Measurements from ENCODE around the gene ADAMTS5.

Gene ADAMTS5

GRCh38 chr21:26888256-26888655 lies 78.6 kb downstream of the ADAMTS5 start:
- TF ChIP-seq ZFX (IDR thresholded peaks at IDR 0.05), result no peak
- TF ChIP-seq, protein P1, sequence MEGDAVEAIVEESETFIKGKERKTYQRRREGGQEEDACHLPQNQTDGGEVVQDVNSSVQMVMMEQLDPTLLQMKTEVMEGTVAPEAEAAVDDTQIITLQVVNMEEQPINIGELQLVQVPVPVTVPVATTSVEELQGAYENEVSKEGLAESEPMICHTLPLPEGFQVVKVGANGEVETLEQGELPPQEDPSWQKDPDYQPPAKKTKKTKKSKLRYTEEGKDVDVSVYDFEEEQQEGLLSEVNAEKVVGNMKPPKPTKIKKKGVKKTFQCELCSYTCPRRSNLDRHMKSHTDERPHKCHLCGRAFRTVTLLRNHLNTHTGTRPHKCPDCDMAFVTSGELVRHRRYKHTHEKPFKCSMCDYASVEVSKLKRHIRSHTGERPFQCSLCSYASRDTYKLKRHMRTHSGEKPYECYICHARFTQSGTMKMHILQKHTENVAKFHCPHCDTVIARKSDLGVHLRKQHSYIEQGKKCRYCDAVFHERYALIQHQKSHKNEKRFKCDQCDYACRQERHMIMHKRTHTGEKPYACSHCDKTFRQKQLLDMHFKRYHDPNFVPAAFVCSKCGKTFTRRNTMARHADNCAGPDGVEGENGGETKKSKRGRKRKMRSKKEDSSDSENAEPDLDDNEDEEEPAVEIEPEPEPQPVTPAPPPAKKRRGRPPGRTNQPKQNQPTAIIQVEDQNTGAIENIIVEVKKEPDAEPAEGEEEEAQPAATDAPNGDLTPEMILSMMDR (conservative IDR thresholded peaks at IDR 0.05), result no peak
- no peak overlapping the region for H3K27ac ChIP-seq

DNA sequence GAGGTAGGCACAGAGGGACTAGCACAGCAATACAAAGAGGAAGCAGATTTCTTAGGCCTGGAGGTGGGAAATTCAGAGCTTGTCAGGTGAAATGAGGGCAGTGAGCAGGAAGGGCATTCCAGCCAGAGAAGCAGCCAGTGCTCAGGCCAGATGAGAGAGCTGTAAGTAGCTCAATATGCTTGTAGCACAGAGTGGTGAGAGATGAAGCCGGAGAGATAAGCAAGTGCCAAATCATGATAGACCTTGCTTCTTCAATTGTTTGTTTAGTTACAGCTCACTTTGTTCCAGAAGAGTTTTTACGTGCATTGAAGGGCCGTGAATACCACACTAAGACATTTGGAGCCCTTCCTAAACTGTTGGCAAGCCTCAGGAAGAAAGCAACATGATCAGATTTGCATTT lies 79.6 kb downstream of the ADAMTS5 start:
- no peak overlapping the region for H3K27ac ChIP-seq
- TF ChIP-seq, protein P1 (conservative IDR thresholded peaks at IDR 0.05), result no peak
- no peak for TF ChIP-seq ZFX (IDR thresholded peaks at IDR 0.05)

DNA sequence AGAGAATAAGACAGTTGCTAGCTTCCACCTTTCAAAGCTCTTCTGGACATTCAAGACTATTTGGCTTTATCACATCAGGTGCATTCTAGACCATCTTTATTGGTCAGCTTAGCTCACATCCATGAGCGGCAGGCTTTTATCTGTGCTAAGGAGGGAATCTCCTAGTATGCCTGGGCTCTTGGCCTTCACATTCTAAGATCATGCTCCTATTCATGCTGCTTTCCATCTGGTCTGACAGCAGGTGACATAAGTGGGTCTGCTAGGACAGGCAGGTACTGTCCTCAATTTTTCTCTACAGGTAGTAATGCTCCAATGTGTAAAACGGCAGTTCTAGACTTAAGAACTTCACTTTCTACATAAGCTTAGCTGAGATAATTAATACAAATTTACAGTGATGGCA lies 82.5 kb downstream of the ADAMTS5 start:
- no peak for TF ChIP-seq ZFX (IDR thresholded peaks at IDR 0.05)
- TF ChIP-seq, protein P1 (conservative IDR thresholded peaks at IDR 0.05), result no peak
- no peak overlapping the region for H3K27ac ChIP-seq

DNA sequence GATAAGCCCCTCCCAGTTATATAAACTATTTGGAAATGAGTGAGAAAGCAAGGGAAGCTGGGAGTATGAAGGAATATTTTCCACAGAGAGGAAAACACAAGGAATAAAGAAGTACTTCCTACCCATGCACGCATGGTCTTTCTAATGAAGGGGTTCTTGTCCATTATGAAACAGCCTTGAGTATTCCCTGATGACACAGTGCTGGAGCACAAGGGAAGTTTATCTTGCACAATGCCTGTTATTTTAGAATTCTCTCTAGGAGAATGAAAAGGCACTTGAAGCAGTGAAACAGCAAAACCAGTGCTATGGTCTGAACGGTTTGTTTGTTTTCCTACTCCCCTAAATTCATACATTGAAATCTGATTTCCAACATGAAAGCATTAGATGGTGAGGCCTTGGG lies 83.1 kb downstream of the ADAMTS5 start:
- H3K27ac ChIP-seq, result no peak overlapping the region
- no peak for TF ChIP-seq ZFX (IDR thresholded peaks at IDR 0.05)
- TF ChIP-seq, protein P1 (conservative IDR thresholded peaks at IDR 0.05), result no peak

DNA sequence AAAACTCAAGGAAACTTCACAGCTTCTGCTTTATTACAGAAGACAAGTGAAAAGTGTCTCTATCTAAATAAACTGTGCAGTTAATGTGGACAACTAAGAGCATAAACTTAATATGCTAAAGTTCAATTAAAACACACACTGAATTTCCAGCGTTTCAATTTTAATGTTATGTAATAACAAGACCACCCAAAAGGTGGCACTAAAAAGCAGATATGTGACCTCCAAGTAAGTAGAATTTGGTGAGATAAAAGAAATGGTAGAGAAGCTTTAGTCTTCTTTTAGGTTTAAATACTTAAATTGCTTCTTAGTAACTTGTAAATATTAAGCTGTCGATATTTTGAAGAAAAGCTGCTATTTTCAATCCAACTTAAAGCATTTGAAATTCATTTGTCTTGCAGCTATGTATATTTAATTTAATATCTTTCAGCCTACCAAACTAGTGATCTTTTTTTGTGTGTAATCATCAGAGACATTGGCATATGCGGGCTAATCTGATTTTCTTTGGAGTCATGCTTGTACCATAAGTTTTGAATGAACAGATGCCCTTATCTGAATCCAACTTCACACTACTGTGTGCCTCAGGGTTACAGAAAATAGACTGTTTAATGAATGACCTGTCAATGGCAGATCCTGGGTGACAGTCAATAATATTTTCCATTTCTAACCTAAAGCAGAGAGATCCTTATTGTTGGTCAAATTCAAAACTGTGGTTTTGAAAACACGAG lies 85.2 kb downstream of the ADAMTS5 start:
- H3K27ac ChIP-seq, result no peak overlapping the region
- no peak for TF ChIP-seq ZFX (IDR thresholded peaks at IDR 0.05)
- TF ChIP-seq, protein P1 (conservative IDR thresholded peaks at IDR 0.05), result peak; percentile 48

GRCh38 chr21:26877018-26877417 lies 89.9 kb downstream of the ADAMTS5 start:
- TF ChIP-seq, protein P1 (conservative IDR thresholded peaks at IDR 0.05), result no peak
- no peak for TF ChIP-seq ZFX (IDR thresholded peaks at IDR 0.05)
- no peak overlapping the region for H3K27ac ChIP-seq

GRCh38 chr21:26874347-26874746 lies 92.5 kb downstream of the ADAMTS5 start:
- H3K27ac ChIP-seq, result no peak overlapping the region
- TF ChIP-seq, protein P1 (conservative IDR thresholded peaks at IDR 0.05), result no peak
- TF ChIP-seq ZFX (IDR thresholded peaks at IDR 0.05), result no peak

Measured in C4-2B (cell line).